ENCODE data around the gene RFX1.
"Not testable (repeated sequence)": the region's sequence is repeated elsewhere in the genome, so short reads cannot be mapped to it uniquely, and the experiment has no call there.

Gene RFX1

DNA sequence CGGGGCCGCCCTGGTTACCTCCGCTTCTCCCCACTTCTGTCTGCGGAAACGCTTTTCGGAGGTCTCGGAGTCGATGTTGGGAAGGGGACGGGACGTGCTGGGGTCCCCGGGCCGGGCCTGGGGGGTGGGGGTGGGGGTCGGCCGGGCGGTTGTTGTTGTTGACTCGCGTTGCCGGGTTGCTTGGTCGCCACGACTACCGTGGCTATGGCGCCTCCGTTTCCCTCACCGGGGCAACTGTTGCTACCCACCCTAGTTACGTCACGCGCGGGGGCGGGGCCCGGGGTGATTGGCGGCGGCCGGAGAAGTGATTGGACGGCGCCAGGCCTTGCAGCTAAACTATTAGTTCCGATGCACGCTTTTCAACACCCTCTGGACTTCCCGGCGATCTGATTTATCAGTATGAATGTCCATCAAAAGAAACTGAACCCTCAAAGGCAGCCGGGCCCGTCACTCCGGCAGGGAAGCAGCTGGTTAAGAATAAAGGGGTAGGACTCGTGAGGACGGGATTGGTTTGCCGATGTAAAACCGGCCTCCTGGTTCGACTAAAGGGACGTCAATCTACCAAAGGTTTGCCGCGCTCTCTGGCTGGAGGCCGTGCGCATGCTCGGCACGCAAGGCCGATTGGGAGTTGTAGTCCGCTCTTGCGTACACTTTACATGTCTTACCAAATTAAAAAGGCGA, at the start of gene RFX1:
Gene RFX1 (minus strand): TSS at position 236 of the 681 bp plus-strand sequence. CDS start 12,477 bp downstream, outside the sequence.
- peak; percentile 98 to 100 for DNase-seq (ENCODE audit: low read depth in 2 of 2)

DNA sequence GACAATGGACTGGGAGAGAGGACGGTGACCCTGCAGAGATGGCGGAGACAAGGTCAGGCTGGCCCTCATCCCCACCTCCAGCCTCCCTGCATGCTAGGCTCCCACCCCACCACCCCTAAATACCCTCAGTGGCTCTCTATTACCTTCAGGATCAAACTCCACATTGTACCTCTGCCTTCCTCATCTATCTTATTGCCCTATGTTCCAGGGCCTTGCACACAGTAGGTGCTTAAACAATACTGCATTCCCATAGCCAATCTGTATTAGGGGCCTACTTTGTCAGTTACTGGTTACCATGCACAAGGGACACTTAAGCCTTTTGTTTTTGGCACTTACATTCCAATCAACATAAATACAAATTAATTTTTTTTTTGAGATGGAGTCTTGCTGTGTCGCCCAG, 49.3 kb upstream of the RFX1 start:
- no peak for DNase-seq (ENCODE audit: low read depth in 2 of 2)

DNA sequence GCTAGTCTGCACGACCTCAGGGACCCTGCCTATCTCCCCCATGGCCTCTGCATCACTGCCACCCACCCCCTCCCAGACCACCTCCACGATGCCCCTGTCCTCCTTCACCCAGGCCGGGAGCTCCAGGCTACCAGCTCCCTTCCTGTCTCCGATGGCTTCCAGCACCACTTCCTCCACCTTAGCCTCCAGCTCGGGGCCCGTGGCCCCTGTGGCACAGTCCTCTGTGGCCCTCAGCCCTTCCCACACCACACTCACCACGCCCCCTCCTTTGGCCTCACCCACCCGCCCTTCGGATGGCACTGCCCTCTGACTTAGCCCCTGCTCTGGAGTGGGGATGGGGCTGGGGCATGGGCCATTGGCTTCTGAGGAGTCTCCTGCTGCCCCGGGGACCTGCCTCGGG, 48.6 kb upstream of the RFX1 start:
- DNase-seq (ENCODE audit: low read depth in 2 of 2), result no peak

DNA sequence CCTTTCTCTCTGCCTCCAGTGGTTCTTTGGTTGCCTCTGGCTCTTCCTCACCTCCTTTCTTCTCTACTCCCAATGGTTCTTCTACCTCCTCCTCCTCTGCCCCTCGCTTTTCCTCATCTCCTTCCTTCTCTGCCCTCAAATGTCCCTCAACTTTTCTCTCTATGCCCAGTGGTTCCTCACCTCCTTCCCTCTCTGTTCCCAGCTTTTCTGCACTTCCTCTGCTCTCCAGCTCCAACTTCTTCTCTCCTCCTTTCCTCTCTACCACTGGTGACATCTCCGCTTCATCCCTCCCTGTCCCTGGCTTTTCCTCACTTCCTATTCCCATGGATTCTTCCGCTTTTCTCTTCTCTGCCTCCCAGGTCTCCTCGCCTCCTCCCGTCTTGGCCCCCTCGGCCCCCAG, 48.0 kb upstream of the RFX1 start:
- no peak for DNase-seq (ENCODE audit: low read depth in 2 of 2)

DNA sequence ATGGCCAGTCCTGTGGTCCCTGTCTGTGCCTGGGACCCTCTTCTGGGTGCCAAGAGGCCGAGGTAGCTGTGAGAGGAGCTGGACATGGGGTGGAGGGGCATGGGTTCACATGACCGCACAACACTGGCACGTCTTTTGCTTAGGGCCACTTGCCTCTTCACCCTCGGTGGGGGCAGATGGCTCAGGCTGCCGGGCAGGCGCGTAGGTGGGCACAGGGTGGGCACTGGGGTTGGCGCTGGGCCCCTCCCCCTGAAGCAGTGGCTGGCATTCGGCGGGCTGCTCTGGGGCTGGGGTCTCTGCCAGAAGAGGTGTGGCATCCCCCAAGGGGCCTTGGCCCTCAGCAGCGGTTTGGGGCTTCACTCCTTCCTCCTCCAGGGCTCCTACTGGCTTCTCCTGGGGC, 47.4 kb upstream of the RFX1 start:
- no peak for DNase-seq (ENCODE audit: low read depth in 2 of 2)

DNA sequence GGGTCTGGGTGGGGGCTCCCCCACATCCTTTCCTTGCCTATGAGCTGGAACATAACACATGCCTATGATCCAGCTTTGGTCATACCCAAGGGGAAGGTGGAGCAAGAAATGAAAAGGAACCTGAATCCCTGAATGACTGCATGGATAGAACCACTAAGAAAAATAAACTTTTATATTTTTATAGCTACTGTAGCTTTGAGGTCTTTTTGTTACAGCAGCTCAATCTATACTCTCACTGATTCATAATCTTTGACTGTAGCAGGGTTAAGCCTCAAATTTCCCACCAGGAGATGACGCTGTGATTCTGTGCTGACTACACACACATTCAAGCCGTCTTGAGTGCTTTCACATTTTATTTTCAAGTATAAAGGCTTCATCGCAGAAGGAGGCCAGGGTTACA, 46.9 kb upstream of the RFX1 start:
- DNase-seq (ENCODE audit: low read depth in 2 of 2), result no peak

DNA sequence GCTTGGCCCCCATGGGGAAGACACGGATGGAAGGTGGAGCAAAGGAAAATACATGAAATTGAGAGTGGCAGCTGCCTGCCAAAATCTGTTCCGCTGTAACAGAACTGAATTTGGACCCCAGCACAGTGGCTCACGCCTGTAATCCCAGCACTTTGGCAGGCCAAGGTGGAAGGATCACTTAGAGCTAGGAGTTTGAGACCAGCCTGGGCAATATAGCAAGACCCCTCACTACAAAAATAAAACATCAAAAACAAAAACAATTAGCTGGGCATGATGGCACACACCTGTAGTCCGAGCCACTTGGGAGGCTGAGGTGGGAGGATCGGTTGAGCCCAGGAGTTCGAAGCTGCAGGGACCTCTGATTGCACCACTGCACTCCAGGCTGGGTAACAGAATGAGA, 46.4 kb upstream of the RFX1 start:
- DNase-seq (ENCODE audit: low read depth in 2 of 2), result no peak

DNA sequence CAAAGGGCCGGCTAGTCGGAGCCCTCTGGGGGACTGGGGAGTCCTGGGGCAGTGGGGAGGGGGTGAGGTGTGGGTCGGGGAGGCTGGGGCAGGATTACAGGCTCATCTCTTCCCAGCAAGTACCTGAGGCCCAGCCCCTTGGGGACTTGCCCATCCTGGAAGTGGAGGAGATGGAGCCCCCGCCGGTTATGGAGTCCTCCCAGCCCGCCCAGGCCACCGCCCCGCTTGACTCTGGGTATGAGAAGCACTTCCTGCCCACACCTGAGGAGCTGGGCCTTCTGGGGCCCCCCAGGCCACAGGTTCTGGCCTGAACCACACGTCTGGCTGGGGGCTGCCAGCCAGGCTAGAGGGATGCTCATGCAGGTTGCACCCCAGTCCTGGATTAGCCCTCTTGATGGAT, 45.9 kb upstream of the RFX1 start:
- no peak for DNase-seq (ENCODE audit: low read depth in 2 of 2)

DNA sequence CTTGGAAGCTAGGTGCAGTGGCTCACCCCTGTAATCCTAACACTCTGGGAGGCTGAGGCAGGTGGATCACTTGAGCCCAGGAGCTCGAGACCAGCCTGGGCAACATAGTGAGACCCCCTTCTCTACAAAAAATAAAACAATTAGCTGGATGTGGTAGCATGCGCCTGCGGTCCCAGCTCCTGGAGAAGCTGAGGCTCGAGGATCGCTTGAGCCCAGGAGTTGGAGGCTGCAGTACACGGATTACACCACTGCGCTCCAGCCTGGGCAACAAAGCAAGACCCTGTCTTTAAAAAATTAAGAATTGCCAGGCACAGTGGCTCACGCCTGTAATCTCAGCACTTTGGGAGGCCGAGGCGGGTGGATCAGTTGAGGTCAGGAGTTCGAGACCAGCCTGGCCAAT, 44.8 kb upstream of the RFX1 start:
- DNase-seq (ENCODE audit: low read depth in 2 of 2), result not testable (repeated sequence)

DNA sequence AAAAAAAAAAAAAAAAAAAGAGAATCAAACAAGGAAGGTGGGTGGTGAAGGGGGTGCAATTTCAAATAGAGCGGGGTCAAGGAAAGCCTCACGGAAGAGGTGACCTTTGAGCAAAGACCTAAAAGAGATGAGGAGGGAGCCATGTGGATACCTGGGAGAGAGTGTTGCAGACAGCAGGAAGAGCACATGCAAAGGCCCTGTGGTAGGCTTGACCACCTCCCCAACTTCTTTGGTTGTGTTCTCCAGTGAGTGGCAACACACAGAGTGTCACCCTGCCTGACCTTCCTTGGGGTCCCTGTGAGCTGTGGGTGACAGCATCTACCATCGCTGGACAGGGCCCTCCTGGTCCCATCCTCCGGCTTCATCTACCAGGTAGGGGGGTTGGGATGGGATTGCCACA, 44.4 kb upstream of the RFX1 start:
- DNase-seq (ENCODE audit: low read depth in 2 of 2), result no peak

DNA sequence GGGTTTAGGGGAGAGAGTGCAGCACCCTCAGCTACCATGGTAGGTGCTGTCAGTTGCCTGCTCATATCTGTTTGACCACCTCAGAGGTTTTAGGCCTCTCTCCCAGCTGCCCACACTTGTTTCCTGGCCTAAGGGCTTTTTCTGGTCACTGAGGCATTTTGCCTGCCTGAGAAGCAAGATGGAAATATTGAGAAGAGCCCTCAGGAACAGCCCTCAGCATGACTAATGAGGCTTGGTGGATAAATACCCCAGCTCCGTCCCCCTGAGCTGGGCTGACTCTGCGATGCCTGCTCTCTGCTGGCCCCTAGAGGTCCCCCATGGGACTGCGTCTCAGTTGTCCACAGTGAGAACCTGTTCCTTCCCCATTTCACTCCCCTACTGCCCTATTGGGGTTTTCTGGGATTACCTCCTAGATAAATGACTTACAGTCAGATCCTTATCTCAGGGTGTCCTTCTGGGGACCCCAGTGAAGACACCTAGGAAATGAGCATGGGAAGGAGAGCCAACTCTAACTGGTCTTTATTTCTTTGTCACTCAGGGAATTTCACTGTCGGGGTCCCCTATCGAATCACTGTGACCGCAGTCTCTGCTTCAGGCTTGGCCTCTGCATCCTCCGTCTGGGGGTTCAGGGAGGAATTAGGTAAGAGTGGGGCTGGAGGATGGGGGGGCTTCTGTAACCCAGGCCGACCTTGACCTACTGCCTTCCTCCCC, 42.5 kb upstream of the RFX1 start:
- DNase-seq (ENCODE audit: low read depth in 2 of 2), result peak; percentile 51 to 63

DNA sequence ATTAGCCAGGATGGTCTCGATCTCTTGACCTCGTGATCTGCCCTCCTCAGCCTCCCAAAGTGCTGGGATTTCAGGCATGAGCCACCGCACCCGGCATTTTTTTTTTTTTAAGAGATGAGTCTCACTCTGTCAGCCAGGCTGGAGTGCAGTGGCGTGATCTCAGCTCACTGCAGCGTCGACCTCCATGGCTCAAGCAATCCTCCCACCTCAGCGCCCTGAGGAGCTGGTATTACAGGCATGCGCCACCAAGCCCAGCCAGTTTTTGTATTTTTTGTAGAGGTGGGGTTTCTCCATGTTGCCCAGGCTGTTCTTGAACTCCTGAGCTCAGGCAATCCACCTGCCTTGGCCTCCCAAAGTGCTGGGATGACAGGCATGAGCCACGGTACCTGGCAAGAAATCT, 41.7 kb upstream of the RFX1 start:
- not testable (repeated sequence) for DNase-seq (ENCODE audit: low read depth in 2 of 2)

DNA sequence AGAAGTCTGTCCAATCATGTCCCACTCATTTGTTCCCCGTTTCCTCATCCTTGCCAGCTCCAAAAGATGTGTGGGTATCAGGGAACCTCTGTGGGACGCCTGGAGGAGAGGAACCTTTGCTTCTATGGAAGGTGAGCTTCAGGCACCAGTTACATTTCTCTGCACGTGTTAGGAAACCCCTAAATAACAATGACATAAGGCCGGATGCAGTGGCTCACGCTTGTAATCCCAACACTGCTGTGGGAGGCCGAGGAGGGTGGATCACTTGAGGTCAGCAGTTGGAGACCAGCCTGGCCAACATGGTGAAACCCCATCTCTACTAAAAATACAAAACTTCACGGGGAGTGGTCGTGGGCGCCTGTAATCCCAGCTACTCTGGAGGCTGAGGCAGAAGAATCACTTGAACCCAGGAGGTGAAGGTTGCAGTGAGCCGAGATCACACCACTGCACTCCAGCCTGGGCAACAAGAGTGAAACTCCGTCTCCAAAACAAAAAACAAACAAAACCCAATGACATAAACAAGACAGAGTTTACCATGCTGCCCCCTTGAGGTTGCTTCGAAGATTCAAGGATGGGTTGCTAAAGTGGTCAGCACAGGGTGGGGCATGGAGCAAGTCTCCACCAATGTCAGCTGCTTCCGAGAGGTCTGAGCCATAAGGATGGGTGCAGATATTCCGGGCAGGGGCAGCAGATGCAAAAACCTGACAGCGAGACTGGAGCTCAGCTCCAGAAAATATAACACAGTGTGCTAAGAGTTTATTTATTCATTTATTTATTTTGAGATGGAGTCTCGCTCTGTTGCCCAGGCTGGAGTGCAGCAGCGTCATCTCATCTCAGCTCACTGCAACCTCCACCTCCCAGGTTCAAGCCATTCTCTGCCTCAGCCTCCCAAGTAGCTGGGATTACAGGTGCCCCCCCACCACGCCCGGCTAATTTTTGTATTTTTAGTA, 36.8 kb upstream of the RFX1 start:
- DNase-seq (ENCODE audit: low read depth in 2 of 2), result not testable (repeated sequence)

DNA sequence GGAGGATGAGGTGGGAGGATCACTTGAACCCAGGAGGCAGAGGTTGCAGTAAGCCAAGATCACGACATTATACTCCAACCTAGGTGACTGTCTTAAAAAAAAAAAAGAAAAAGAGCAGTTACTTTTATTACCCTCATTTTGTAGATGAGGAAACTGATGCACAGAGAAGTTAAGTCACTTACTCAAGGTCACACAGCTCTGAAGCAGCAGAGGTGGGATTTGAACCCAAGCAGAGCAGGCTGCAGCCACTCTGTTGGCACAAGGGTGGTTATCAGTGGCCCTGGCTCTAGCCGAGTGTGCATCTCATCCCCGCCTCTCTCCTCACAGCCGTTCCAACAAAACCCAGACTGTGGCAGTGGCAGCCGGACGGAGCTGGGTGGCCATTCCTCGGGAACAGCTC, 33.1 kb upstream of the RFX1 start:
- DNase-seq (ENCODE audit: low read depth in 2 of 2), result no peak

DNA sequence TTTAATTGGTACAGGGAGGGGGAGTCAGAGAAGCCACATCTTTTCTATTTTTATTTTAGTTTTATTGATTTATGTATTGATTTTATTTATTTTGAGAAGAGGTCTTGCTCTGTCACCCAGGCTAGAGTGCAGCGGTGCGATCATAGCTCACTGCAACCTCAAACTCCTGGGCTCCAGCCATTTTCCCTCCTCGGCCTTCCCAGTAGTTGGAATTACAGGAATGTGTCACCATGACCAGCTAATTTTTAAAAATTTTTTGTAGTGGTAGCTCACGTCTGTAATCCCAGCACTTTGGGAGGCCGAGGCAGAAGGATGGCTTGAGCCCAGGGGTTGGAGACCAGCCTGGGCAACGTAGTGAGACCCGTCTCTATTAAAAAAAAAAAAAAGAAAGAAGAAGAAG, 29.6 kb upstream of the RFX1 start:
- DNase-seq (ENCODE audit: low read depth in 2 of 2), result no peak

DNA sequence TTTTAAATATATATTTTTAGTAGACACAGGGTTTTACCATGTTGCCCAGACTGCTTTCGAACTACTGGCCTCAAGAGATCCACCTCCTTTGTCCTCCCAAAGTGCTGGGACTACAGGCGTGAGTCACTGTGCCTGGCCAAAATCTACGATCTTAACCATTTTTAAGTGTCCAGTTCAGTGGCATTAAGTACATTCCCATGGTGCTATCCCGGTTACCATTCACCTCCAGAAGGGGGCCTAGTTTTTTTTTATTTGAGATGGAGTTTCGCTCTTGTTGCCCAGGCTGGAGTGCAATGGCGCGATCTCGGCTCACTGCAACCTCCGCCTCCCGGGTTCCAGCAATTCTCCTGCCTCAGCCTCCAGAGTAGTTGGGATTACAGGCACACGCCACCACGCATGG, 29.0 kb upstream of the RFX1 start:
- DNase-seq (ENCODE audit: low read depth in 2 of 2), result not testable (repeated sequence)

DNA sequence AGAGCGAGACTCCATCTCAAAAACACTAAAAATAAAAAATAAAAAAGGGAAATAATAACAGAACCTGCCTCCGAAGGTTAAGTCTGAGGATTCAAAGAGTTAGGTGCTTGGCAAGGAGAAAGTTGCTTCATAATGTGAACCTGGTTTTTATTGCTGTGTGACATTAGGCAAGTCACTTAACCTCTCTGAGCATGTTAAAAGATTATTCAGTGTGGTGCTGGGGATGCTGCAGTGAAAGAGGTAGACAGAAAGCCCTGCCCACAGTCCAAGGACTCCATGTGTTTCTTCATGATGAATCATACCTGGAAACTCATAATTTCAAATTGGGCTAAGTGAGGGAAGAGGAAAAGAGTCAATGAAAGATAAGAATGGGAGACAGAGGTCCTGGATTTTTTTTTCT, 27.8 kb upstream of the RFX1 start:
- no peak for DNase-seq (ENCODE audit: low read depth in 2 of 2)

DNA sequence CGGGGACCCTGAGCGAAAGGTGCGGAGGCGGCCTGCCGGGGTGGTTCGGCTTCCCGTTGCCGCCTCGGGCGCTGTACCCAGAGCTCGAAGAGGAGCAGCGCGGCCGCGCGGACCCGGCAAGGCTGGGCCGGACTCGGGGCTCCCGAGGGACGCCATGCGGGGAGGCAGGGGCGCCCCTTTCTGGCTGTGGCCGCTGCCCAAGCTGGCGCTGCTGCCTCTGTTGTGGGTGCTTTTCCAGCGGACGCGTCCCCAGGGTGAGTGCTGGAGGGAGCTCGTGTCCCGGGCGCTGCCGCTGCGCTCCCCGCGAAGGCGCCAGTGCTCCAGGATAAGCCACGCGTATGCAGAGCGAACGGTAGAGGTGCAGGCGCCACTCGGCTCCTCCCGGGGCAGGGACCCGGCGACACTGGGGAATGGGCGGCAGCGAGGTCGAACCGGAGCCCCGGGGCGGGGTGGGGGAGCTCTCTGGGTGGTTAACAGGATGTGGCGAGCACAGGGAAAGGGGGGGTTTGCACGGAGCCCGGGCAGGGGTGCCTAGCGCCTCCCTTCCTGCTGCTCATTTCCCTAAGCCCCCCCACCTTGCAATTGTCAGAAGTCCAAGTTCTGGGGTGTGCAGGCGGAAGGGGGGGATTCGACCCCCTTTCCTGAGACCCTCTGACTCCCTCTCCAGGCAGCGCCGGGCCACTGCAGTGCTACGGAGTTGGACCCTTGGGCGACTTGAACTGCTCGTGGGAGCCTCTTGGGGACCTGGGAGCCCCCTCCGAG, 25.8 kb upstream of the RFX1 start, which contains the start of gene IL27RA:
Gene IL27RA (plus strand): TSS at position 44 of the 762 bp plus-strand sequence. CDS start 111 bp downstream, at position 155.
- peak; percentile 53 to 69 for DNase-seq (ENCODE audit: low read depth in 2 of 2)

DNA sequence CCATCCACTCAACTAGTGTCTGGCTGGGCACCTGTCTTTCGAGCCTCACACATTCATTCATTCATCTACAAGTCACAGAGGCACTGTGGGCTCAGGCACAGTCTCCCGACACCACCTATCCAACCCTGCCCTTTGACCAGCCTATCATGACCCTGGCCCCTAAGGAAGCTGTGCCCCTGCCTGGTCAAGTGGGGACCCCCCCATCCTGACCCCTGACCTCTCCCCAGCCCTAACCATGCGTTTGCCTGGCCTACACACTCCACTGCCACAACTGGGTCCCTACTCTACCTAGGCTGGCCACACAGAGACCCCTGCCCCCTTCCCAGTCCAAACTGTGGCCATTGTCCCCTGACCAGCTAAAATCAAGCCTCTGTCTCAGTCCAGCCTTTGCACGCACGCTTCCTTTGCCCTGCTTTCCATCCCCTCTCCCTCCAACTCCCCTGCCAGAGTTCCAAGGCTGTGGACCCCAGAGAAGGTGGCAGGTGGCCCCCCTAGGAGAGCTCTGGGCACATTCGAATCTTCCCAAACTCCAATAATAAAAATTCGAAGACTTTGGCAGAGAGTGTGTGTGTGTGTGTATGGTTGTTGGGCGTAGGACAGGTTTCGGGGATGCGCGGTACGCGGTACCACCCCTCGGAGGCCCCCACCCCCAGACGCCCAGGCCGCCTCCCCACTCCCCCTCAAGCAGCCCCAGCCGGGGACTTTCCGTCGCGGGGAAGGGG, 25.0 kb upstream of the RFX1 start:
- peak in 1 of 2 donors; percentile 74 for DNase-seq (ENCODE audit: low read depth in 2 of 2)

DNA sequence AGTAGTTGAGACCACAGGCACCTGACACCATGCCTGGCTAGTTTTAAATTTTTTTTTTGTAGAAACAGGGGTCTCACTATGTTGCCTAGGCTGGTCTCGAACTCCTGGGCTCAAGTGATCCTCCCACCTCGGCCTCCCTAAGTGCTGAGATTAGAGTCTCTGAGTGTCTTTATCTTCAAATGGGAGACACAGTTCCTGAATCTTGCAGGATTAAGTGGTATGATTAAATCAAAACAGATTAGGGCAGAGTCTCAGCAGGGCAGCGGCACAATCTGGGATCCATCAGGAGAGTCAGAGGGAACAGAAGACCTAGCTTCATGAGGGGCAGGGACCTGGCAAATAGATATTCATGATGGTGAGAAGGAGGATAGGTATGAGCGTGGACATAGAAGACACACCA, 22.8 kb upstream of the RFX1 start:
- no peak for DNase-seq (ENCODE audit: low read depth in 2 of 2)
